ENCODE measurements around the gene ANKMY1.

Gene ANKMY1

GRCh38 chr2:240468303-240469238 lies 89.2 kb downstream of the ANKMY1 start:
- DNase-seq: no peak

GRCh38 chr2:240467659-240468302 lies 90.0 kb downstream of the ANKMY1 start:
- no peak for DNase-seq

- no peak for DNase-seq
Observed at GRCh38 chr2:240467149-240467642, 90.6 kb downstream of the ANKMY1 start.

- DNase-seq: no peak
Observed at GRCh38 chr2:240466579-240467148, 91.1 kb downstream of the ANKMY1 start.

GRCh38 chr2:240465765-240466578 lies 91.8 kb downstream of the ANKMY1 start:
- no peak for DNase-seq

- no peak for DNase-seq
Observed at GRCh38 chr2:240465268-240465764, 92.5 kb downstream of the ANKMY1 start.

GRCh38 chr2:240464514-240465241 lies 93.1 kb downstream of the ANKMY1 start:
- no peak for DNase-seq

GRCh38 chr2:240463866-240464481 lies 93.8 kb downstream of the ANKMY1 start:
- no peak for DNase-seq

- no peak for DNase-seq
Observed at GRCh38 chr2:240463274-240463865, 94.4 kb downstream of the ANKMY1 start.

- no peak for DNase-seq
Observed at GRCh38 chr2:240462707-240463273, 95.0 kb downstream of the ANKMY1 start.

- DNase-seq: no peak
Observed at GRCh38 chr2:240462073-240462706, 95.6 kb downstream of the ANKMY1 start.

- DNase-seq: no peak
Observed at GRCh38 chr2:240461471-240462072, 96.2 kb downstream of the ANKMY1 start.

GRCh38 chr2:240460781-240461431 lies 96.9 kb downstream of the ANKMY1 start:
- DNase-seq: no peak

- DNase-seq: no peak
Observed at GRCh38 chr2:240460253-240460711, 97.5 kb downstream of the ANKMY1 start.

GRCh38 chr2:240459401-240460252 lies 98.2 kb downstream of the ANKMY1 start:
- no peak for DNase-seq

- DNase-seq: no peak
Observed at GRCh38 chr2:240458900-240459391, 98.8 kb downstream of the ANKMY1 start.

- no peak for DNase-seq
Observed at GRCh38 chr2:240458044-240458899, 99.5 kb downstream of the ANKMY1 start.
